Mesothelial cell of epicardium (in vitro differentiated cells): ENCODE measurements around the gene MCM8. TPM values are rescaled to one million over a fixed set of nuclear protein-coding genes. Genes with fewer than 3 reads are reported as not detected.
"Not testable (repeated sequence)": the region's sequence is repeated elsewhere in the genome, so short reads cannot be mapped to it uniquely, and the experiment has no call there.

Experiments
- DNase-seq, 2 experiments: peaks; one replicate each; pipeline ENCODE4 v3.0.0; 2021; ENCODE audit warnings: low spot score in 2 of 2; ENCODE audit not compliant: unreplicated experiment in 2 of 2
- H3K27ac Mint-ChIP-seq: 2 replicates; pipeline ENCODE4 v1.8.0; 2021; ENCODE audit warnings: mixed read lengths
- H3K27me3 Mint-ChIP-seq: 2 replicates; pipeline ENCODE4 v1.8.0; 2021; ENCODE audit warnings: low read depth, mixed read lengths
- H3K36me3 Mint-ChIP-seq: 2 replicates; pipeline ENCODE4 v1.8.0; 2021; ENCODE audit warnings: mixed read lengths
- H3K4me1 Mint-ChIP-seq: 2 replicates; pipeline ENCODE4 v1.8.0; 2021; ENCODE audit warnings: mixed read lengths
- H3K4me3 Mint-ChIP-seq: 2 replicates; pipeline ENCODE4 v1.8.0; 2021; ENCODE audit warnings: mild to moderate bottlenecking, moderate library complexity, mixed read lengths
- H3K9me3 Mint-ChIP-seq: 2 replicates; pipeline ENCODE4 v1.8.0; 2021; ENCODE audit warnings: mixed read lengths
- total RNA-seq: library from RNA; stranded (reverse); gene quantifications from 3 replicates; pipeline ENCODE4 v1.2.1, GENCODE V29; 2021
- TF ChIP-seq, protein P1 (sequence below): fragments of 200-600 bp; sonication (generic); IDR thresholded peaks from one replicate; pipeline ENCODE4 v1.5.0; 2021; ENCODE audit warnings: antibody characterized with exemption; ENCODE audit not compliant: unreplicated experiment

MCM8 gene
- total RNA-seq, 1 donor from 2014 or later: 11.3 TPM

DNA sequence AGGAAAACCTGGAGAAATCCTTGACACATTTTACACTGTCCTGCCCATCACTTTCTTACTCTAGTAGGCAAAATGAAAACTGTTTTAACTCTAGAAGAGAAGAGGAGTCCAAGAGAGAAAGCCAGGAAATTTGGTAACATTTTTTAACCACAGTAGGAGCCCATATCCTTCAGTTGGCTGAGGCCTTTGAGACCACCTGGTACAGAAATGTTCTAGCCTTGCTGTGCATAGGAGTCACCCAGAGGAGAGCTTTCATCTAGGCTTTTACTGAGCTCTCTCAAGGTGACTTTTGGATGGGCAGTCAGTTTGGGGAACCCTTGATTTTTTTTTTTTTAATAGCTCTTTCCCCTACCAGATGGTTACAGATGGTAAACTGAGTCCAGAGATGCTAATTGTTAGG is 78.4 kb downstream of the MCM8 start:
- Mint-ChIP-seq H3K4me3 (no peak overlapping the region), H3K27ac (peak overlapping the region; percentile 30), H3K27me3 (no peaks in the 10 kb centered on the region), H3K36me3 (peaks cover 42% of the 10 kb centered on the region), H3K9me3 (peaks cover 24% of the 10 kb centered on the region), H3K4me1 (peaks cover 41% of the 10 kb centered on the region)
- no peak for DNase-seq
- TF ChIP-seq, protein P1, sequence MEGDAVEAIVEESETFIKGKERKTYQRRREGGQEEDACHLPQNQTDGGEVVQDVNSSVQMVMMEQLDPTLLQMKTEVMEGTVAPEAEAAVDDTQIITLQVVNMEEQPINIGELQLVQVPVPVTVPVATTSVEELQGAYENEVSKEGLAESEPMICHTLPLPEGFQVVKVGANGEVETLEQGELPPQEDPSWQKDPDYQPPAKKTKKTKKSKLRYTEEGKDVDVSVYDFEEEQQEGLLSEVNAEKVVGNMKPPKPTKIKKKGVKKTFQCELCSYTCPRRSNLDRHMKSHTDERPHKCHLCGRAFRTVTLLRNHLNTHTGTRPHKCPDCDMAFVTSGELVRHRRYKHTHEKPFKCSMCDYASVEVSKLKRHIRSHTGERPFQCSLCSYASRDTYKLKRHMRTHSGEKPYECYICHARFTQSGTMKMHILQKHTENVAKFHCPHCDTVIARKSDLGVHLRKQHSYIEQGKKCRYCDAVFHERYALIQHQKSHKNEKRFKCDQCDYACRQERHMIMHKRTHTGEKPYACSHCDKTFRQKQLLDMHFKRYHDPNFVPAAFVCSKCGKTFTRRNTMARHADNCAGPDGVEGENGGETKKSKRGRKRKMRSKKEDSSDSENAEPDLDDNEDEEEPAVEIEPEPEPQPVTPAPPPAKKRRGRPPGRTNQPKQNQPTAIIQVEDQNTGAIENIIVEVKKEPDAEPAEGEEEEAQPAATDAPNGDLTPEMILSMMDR: no peak

DNA sequence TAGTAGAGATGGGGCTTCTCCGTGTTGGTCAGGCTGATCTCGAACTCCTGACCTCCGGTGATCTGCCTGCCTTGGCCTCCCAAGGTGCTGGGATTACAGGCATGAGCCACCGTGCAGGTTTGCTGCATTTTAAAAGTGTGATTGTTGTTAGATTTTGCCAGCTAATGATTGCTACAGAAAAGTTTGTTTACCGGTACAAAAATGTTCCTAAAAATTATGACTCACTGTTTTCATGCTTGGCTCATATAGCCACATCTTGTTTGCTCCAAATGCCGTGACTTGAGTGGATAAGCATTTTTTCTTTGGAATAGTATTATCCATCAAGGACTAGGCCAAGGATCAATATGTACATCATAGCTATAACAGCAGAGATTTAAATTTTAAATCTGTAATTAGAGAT is 79.1 kb downstream of the MCM8 start:
- Mint-ChIP-seq H3K4me3 (no peak overlapping the region), H3K9me3 (peaks cover 19% of the 10 kb centered on the region), H3K4me1 (peaks cover 49% of the 10 kb centered on the region), H3K36me3 (peaks cover 39% of the 10 kb centered on the region), H3K27me3 (no peaks in the 10 kb centered on the region), H3K27ac (no peak overlapping the region)
- no peak for DNase-seq
- TF ChIP-seq, protein P1: no peak

DNA sequence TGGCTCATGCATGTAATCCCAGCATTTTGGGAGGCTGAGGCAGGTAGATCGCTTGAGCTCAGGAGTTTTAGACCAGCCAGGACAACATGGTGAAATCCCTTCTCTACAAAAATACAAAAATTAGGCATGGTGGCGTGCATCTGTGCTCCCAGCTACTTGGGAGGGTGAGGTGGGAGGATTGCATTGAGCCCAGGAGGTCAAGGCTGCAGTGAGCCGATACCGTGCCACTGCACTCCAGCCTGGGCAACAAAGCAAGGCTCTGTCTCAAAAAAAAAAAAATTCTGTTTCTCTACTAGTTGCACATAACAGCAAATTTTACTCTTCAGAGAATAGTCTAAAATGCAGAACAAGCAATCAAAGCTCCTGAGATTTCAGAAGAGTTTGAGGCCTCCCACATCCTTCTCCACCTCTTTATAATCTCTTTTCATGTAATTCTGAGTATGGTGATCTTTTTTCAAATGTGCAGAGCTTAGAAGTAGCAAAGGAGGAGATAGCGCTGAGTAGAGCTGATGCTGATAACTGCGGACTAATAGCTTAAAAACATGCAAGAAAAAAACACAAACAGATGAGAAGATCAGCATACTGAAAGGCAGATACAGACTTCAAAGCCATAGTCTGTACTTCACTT is 80.1 kb downstream of the MCM8 start:
- H3K4me3 Mint-ChIP-seq: no peak overlapping the region
- peak overlapping the region; percentile 68 for H3K27ac Mint-ChIP-seq
- peaks cover 51% of the 10 kb centered on the region for H3K4me1 Mint-ChIP-seq
- peaks cover 33% of the 10 kb centered on the region for H3K36me3 Mint-ChIP-seq
- TF ChIP-seq, protein P1: no peak
- no peak for DNase-seq
- H3K27me3 Mint-ChIP-seq: no peaks in the 10 kb centered on the region
- H3K9me3 Mint-ChIP-seq: peaks cover 8% of the 10 kb centered on the region

DNA sequence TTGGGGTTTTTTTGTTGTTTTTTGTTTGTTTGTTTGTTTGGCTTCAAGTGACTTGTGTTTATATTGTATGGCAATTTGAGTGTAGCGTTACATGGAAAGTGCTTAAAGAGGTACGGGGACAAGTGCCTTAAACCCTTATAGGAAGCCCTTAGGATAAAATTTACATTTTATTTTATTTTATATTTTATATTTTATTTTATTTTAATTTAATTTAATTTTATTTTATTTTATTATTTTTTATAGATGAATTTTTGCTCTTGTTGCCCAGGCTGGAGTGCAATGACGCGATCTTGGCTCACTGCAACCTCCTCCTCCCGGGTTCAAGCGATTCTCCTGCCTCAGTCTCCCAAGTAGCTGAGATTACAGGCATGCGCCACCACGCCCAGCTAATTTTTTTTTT is 82.5 kb downstream of the MCM8 start:
- not testable (repeated sequence) for H3K9me3 Mint-ChIP-seq, H3K4me3 Mint-ChIP-seq, H3K27me3 Mint-ChIP-seq, DNase-seq
- H3K36me3 Mint-ChIP-seq: peaks cover 20% of the 10 kb centered on the region
- H3K27ac Mint-ChIP-seq: peak overlapping the region; percentile 93
- H3K4me1 Mint-ChIP-seq: peaks cover 48% of the 10 kb centered on the region

DNA sequence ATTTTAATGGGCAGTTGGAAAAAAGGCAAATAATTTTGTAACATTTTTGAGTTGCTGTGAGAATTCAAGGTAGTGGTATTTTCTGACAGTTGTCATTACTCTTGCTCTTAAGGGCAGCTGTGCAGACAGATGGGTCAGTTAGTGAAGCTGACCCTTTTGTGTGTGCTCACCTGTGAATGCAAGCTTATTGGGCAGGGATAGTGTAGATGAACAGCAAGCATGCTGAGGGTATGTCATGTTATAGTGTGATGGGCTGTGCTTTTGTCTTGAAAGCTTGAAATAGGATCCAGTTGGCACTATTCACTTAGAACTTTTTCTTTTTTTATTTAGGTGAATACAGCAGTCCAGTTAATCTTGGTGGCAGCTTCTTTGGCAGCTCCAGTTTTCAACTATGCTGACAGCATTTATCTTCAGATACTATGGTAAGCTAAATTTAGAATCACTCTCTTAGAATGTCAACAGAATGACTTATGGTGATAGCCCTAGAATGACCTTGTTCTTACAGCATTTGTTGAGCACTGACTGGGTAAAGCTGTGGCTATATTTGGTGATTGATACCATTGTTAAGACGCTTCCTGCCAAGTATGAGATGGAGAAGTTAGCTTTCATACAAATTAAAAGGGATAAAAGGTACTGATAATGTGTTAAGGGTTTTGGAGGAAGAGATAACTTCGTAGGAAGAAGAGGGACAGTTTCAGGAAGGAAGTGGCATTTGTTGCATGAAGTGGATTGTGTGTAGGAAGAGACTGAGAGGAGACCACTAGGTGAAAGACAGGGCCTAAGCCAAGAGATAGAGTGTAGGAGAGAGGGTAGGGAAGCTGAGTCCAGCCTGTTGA is 83.9 kb downstream of the MCM8 start:
- H3K27me3 Mint-ChIP-seq: no peaks in the 10 kb centered on the region

DNA sequence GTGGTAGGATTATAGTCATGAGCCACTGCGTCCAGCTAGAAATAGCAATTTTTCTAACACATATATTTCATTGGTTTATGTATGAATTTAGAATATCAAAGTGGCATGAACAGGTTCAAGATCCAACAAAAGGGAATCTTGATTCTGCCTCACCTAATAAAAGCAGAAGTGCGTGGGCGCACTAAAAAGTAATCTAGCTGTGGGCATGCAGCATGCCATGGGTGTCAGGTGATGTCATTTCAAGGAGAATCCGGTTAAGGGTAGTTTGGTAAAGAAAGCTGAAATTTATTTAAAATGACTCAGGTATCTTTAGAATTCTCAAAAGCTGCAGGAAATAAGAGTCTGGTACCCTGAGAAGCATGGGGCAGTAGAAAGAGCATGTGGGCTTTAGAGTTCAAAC is 85.8 kb downstream of the MCM8 start:
- Mint-ChIP-seq H3K4me3 (no peak overlapping the region), H3K4me1 (peaks cover 36% of the 10 kb centered on the region), H3K27ac (peak overlapping the region; percentile 25), H3K27me3 (no peaks in the 10 kb centered on the region), H3K9me3 (no peaks in the 10 kb centered on the region), H3K36me3 (peaks cover 24% of the 10 kb centered on the region)
- TF ChIP-seq, protein P1: no peak
- DNase-seq: no peak

More for the DNA sequence above, 83.9 kb downstream of the MCM8 start:
- H3K27ac Mint-ChIP-seq: peak overlapping the region; percentile 79
- TF ChIP-seq, protein P1: no peak
- H3K9me3 Mint-ChIP-seq: no peaks in the 10 kb centered on the region
- H3K36me3 Mint-ChIP-seq: peaks cover 18% of the 10 kb centered on the region
- no peak overlapping the region for H3K4me3 Mint-ChIP-seq
- no peak for DNase-seq
- H3K4me1 Mint-ChIP-seq: peaks cover 42% of the 10 kb centered on the region
